HepG2 (cell line): ENCODE results near the gene CPB2. TPM values are rescaled to one million over a fixed set of nuclear protein-coding genes. Genes with fewer than 3 reads are reported as not detected.
A peak's percentile ranks its signal among the peaks of the same experiment; 100 is the strongest.

Source experiments
- ARID3A ChIP-seq: IDR thresholded peaks from 2 replicates; pipeline ENCODE4 v1.6.1; 2012; ENCODE audit warnings: low read depth, low read length, improper control_type of control experiment
- CEBPG ChIP-seq: IDR thresholded peaks from 2 replicates; pipeline ENCODE4 v1.6.1; 2016
- EED ChIP-seq: sonication (generic); formaldehyde crosslinking; IDR thresholded peaks from 2 replicates; pipeline ENCODE4 v1.5.0; 2020; ENCODE audit warnings: mild to moderate bottlenecking, missing genetic modification reagents
- EZH2 ChIP-seq: conservative IDR thresholded peaks from 2 replicates; pipeline ENCODE4 v1.6.1; 2012; ENCODE audit warnings: mild to moderate bottlenecking, low read depth, low read length, moderate library complexity
- LBX2 ChIP-seq: sonication (generic); formaldehyde crosslinking; IDR thresholded peaks from 2 replicates; pipeline ENCODE4 v1.5.0; 2020; ENCODE audit warnings: missing genetic modification reagents, mild to moderate bottlenecking, borderline replicate concordance
- LCORL ChIP-seq, 2 experiments: fragments of 450-650 bp in 1 of 2; sonication (generic) in 1 of 2; formaldehyde crosslinking in 1 of 2; IDR thresholded peaks; 2 replicates each; pipeline versions ENCODE4 v1.5.0 to v1.6.1; 2017 to 2020; ENCODE audit warnings: antibody characterized with exemption in 1 of 2, missing genetic modification reagents in 1 of 2
- LRRFIP1 ChIP-seq: sonication (generic); formaldehyde crosslinking; conservative IDR thresholded peaks from 2 replicates; pipeline ENCODE4 v1.4.0; 2020; ENCODE audit warnings: missing genetic modification reagents
- MIXL1 ChIP-seq: IDR thresholded peaks from 2 replicates; pipeline ENCODE4 v1.6.1; 2016
- NR1H2 ChIP-seq: sonication (generic); formaldehyde crosslinking; IDR thresholded peaks from 2 replicates; pipeline ENCODE4 v1.8.1; 2022; ENCODE audit warnings: low read depth, missing genetic modification reagents, borderline replicate concordance
- POLR2A ChIP-seq, 2 experiments: IDR thresholded peaks; 2 replicates each; pipeline ENCODE4 v1.6.1; 2011; ENCODE audit warnings: low read depth in 2 of 2, low read length in 2 of 2, mild to moderate bottlenecking in 1 of 2, moderate library complexity in 1 of 2; ENCODE audit not compliant: insufficient read depth in 1 of 2
- STAG1 ChIP-seq: sonication (generic); formaldehyde crosslinking; IDR thresholded peaks from 2 replicates; pipeline ENCODE4 v1.4.0; 2020; ENCODE audit warnings: missing genetic modification reagents
- TBP ChIP-seq: sonication (generic); formaldehyde crosslinking; IDR thresholded peaks from 2 replicates; pipeline ENCODE4 v1.5.0; 2020; ENCODE audit warnings: missing genetic modification reagents
- ZMYM3 ChIP-seq: sonication (generic); formaldehyde crosslinking; IDR thresholded peaks from 2 replicates; pipeline ENCODE4 v1.5.1; 2020; ENCODE audit warnings: mild to moderate bottlenecking, missing genetic modification reagents
- ZNF256 ChIP-seq: sonication (generic); formaldehyde crosslinking; conservative IDR thresholded peaks from 2 replicates; pipeline ENCODE4 v1.4.0; 2020; ENCODE audit warnings: missing genetic modification reagents
- ZNF34 ChIP-seq: sonication (generic); formaldehyde crosslinking; IDR thresholded peaks from 2 replicates; pipeline ENCODE4 v1.4.0; 2020; ENCODE audit warnings: mild to moderate bottlenecking, missing genetic modification reagents, borderline replicate concordance
- ZNF414 ChIP-seq: sonication (generic); formaldehyde crosslinking; IDR thresholded peaks from 2 replicates; pipeline ENCODE4 v1.5.0; 2020; ENCODE audit warnings: missing genetic modification reagents
- ZNF558 ChIP-seq: sonication (generic); formaldehyde crosslinking; IDR thresholded peaks from 2 replicates; pipeline ENCODE4 v1.9.0; 2022; ENCODE audit warnings: mild to moderate bottlenecking, missing genetic modification reagents, borderline replicate concordance
- ZNF768 ChIP-seq: sonication (generic); formaldehyde crosslinking; IDR thresholded peaks from 2 replicates; pipeline ENCODE4 v1.4.0; 2020; ENCODE audit warnings: missing genetic modification reagents
- polyA plus RNA-seq, 8 experiments: library from polyadenylated mRNA; depleted of rRNA in 3 of 8; stranded (reverse) in 7 of 8; unstranded in 1 of 8; fragments of >200 nt; fragmentation: Illumina TruSeq in 4 of 8; extraction: Trizol in 4 of 8; gene quantifications; 2 replicates each; pipeline versions ENCODE4 v1.2.1 to v1.2.3, GENCODE V29; 2011 to 2016; ENCODE audit warnings: low read depth in 4 of 8, missing spikeins in 1 of 8, mixed read lengths in 1 of 8; ENCODE audit not compliant: insufficient read depth in 1 of 8
- total RNA-seq, 5 experiments: library from RNA; depleted of rRNA; stranded (reverse); fragments of >200 nt; fragmentation: Illumina TruSeq; extraction: Trizol; gene quantifications; 2 replicates each; pipeline ENCODE4 v1.2.3, GENCODE V29; 2016; ENCODE audit warnings: low read depth in 1 of 5
- TF ChIP-seq, protein P1 (sequence below): sonication (generic); formaldehyde crosslinking; IDR thresholded peaks from 2 replicates; pipeline ENCODE4 v1.4.0; 2020; ENCODE audit warnings: missing genetic modification reagents
- TF ChIP-seq, protein P2 (sequence below): sonication (generic); formaldehyde crosslinking; IDR thresholded peaks from 2 replicates; pipeline ENCODE4 v1.4.0; 2020; ENCODE audit warnings: mild to moderate bottlenecking, missing genetic modification reagents
- TF ChIP-seq, protein P3 (sequence below): sonication (generic); formaldehyde crosslinking; IDR thresholded peaks from 2 replicates; pipeline ENCODE4 v1.4.0; 2020; ENCODE audit warnings: missing genetic modification reagents

The CPB2 gene
- total and polyA plus RNA-seq, 2 of the 13 experiments (the other 11 are each of a cell fraction or from before 2014, with no cell fraction given), result 125 to 140 TPM

DNA sequence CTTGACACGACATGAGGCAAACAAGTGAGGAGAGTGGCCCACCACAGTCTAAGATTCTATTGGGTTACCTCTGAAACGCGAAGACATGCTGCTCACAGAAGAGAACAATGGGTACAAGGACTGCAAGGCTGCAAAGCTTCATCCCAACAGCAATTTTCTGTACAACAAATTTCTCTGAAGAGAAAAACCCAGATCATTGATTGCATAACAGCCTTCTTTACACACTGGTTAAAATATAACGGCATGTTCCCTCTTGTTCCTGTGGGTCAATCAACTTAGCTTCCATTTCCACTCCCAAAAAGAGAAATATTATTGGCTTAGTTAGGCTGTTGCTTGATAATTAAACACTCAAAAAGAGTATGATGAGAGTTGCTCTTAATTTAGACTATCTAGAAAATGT is at the start of gene CPB2 (continued):
- no peak for TF ChIP-seq ARID3A
- no peak for TF ChIP-seq EED (CRISPR knock-in tag)
- TF ChIP-seq LBX2, result no peak
- TF ChIP-seq POLR2A (IDR thresholded peaks at IDR 0.05; ENCODE audit: insufficient read depth in 1 of 2, low read depth in 2 of 2, low read length in 2 of 2), result peak in 1 of 2 experiments; percentile 72; a peak in 2 of 4 replicates
- TF ChIP-seq CEBPG, result peak; percentile 94
- TF ChIP-seq ZMYM3 (CRISPR knock-in tag), result peak; percentile 65; the same call in 1 of the 2 replicates
- no peak for TF ChIP-seq LRRFIP1 (CRISPR knock-in tag)
- TF ChIP-seq, protein P1, sequence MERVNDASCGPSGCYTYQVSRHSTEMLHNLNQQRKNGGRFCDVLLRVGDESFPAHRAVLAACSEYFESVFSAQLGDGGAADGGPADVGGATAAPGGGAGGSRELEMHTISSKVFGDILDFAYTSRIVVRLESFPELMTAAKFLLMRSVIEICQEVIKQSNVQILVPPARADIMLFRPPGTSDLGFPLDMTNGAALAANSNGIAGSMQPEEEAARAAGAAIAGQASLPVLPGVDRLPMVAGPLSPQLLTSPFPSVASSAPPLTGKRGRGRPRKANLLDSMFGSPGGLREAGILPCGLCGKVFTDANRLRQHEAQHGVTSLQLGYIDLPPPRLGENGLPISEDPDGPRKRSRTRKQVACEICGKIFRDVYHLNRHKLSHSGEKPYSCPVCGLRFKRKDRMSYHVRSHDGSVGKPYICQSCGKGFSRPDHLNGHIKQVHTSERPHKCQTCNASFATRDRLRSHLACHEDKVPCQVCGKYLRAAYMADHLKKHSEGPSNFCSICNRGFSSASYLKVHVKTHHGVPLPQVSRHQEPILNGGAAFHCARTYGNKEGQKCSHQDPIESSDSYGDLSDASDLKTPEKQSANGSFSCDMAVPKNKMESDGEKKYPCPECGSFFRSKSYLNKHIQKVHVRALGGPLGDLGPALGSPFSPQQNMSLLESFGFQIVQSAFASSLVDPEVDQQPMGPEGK, result 0 out of 2 replicates have a peak, but pooled peaks have one; percentile 16
- TF ChIP-seq MIXL1, result peak; percentile 90
- no peak for TF ChIP-seq TBP (CRISPR knock-in tag)
- no peak for TF ChIP-seq ZNF34 (CRISPR knock-in tag)
- TF ChIP-seq ZNF768 (CRISPR knock-in tag), result no peak
- TF ChIP-seq, protein P2, sequence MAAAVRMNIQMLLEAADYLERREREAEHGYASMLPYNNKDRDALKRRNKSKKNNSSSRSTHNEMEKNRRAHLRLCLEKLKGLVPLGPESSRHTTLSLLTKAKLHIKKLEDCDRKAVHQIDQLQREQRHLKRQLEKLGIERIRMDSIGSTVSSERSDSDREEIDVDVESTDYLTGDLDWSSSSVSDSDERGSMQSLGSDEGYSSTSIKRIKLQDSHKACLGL, result no peak
- TF ChIP-seq STAG1, result no peak
- TF ChIP-seq, protein P3, sequence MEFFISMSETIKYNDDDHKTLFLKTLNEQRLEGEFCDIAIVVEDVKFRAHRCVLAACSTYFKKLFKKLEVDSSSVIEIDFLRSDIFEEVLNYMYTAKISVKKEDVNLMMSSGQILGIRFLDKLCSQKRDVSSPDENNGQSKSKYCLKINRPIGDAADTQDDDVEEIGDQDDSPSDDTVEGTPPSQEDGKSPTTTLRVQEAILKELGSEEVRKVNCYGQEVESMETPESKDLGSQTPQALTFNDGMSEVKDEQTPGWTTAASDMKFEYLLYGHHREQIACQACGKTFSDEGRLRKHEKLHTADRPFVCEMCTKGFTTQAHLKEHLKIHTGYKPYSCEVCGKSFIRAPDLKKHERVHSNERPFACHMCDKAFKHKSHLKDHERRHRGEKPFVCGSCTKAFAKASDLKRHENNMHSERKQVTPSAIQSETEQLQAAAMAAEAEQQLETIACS (CRISPR knock-in tag), result no peak
- no peak for TF ChIP-seq LCORL (IDR thresholded peaks at IDR 0.05)
- peak; percentile 43; the same call in 1 of the 2 replicates for TF ChIP-seq LCORL (CRISPR knock-in tag; IDR thresholded peaks at IDR 0.05)
- TF ChIP-seq ZNF558 (CRISPR knock-in tag), result no peak
- TF ChIP-seq EZH2, result no peak
- no peak for TF ChIP-seq ZNF256 (CRISPR knock-in tag)
- no peak for TF ChIP-seq NR1H2 (CRISPR knock-in tag)
- no peak for TF ChIP-seq ZNF414 (CRISPR knock-in tag)
